Measurements from ENCODE around the gene CYRIA. TPM values are rescaled to one million over a fixed set of nuclear protein-coding genes. Genes with fewer than 3 reads are reported as not detected.

Gene CYRIA
- polyA plus RNA-seq (ENCODE audit: insufficient read length) = 3.3 TPM
- long read RNA-seq, donor 1 = 0 reads
- long read RNA-seq, donor 2, full-length matches to known transcripts = 1 of 1 reads
- long read RNA-seq, donor 2, partial matches to known transcripts = 0 of 1 reads
- long read RNA-seq, donor 2, other reads (novel, unspliced or antisense) = 0 of 1 reads
- long read RNA-seq, donor 3, full-length matches to known transcripts = 1 of 1 reads
- long read RNA-seq, donor 3, partial matches to known transcripts = 0 of 1 reads
- long read RNA-seq, donor 3, other reads (novel, unspliced or antisense) = 0 of 1 reads
- long read RNA-seq, donor 4 = 0 reads
- long read RNA-seq, donor 5, full-length matches to known transcripts = 1 of 1 reads
- long read RNA-seq, donor 5, partial matches to known transcripts = 0 of 1 reads
- long read RNA-seq, donor 5, other reads (novel, unspliced or antisense) = 0 of 1 reads
- long read RNA-seq, donor 6 = 0 reads
- long read RNA-seq, donor 7 = 0 reads
- long read RNA-seq, donor 8, full-length matches to known transcripts = 1 of 1 reads
- long read RNA-seq, donor 8, partial matches to known transcripts = 0 of 1 reads
- long read RNA-seq, donor 8, other reads (novel, unspliced or antisense) = 0 of 1 reads

DNA sequence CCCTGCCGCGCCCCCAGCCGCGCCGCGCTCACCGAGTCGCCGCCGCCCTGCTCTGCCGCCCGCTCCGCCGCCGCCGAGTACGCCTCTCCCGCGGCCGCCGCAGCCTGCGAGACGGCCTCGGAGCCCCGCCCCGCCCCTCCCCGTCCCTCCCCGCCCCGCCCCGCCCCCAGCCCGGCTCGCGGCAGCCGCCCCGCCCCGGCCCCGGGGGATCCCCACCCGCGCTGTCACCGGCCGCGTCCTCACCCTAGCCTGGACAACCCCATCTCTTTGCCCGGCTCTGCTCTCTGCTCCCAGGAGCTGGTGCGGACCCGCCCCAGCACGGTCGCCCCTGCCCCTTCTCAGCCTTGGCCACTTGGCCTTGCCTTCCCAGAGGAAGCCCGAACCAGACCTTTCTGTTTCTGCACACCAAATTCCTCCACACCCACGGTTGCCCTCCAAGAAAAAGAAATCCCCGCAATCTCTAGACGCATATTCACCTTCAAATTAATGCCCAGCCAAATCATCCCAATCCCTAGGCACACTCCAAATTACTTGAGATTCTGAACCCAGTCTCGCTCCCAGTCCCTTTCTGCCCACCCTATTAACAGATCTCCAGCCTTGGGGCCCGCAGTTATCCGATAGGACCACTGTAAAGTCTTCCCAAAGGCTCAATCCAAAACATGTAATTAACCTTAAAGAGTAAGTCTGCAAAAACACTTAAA lies at the start of gene CYRIA:
Gene CYRIA (minus strand): TSS at position 87 of the 701 bp plus-strand sequence. CDS start 77,715 bp downstream, outside the sequence.
- DNase-seq = peak; percentile 37

- no peak for DNase-seq
Measured at GRCh38 chr2:16713011-16713423, 47.4 kb upstream of the CYRIA start.

DNA sequence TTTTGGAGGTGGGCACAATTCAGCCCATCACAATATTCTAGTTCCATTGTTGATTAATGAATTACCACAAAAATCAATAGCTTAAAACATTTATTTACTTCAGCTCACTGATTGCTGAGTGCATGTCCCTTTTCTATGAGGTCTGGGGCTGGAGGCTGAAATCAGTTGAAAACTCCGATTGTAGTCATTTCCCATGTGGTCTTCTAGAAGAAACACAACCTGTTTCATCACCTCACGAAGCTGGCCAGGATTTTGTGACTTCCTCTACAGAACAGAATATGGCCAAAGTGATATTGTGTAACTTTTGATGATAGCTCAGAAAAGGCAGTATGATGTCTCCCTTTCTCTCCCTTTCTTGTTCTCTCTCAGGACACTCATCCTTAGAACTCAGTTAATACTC lies 44.1 kb upstream of the CYRIA start:
- no peak for DNase-seq

DNA sequence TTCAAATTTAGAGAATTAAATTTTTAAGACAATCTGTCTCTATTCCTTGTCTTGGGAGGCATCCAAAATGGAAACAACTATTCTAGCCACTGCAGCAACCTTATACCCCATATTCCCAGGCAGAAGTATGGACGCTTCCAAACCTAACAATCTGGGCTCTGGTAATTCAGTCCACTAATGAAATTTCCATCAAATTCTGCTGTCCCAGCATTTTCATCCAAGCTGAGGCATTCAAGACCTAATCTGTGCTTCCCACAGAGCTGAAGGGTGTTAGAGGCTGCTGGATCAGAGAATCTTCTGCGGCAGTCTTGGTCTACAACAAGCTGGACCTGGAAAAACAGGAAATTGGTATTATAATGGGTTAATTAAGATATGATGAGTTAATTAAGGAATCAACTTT lies 42.5 kb upstream of the CYRIA start:
- DNase-seq = no peak

- DNase-seq = no peak
Measured at GRCh38 chr2:16707014-16707623, 41.5 kb upstream of the CYRIA start.

DNA sequence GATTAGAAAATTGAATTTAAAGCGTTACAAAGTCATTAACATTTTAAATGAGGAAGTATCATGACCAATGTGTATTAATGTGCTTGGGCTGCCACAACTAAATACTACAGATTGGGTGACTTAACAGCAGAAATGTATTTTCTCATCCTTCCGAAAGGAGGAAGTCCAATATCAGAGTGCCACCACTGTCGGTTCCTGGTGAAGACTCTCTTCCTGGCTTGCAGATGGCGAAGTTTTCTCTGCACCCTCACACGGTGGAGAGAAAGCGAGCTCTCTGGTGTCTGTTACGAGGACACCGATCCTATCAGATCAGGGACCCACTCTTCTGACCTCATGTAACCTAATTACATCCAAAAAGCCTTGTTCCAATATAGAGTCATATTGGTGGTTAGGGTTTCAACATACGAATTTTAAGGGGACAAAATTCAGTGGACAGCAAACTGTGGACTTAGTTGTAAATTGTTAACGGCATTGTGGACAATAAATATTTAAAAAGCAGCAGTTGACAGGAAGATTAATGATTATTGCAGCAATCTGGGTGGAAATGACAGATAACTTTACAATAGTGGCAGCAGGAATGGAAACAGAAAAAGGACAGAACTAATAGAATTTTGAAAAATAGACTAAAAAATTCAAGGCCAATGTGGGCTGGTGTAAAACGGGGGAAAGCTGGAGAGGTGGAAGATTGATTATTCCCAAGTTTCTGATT lies 35.1 kb upstream of the CYRIA start:
- DNase-seq = no peak

DNA sequence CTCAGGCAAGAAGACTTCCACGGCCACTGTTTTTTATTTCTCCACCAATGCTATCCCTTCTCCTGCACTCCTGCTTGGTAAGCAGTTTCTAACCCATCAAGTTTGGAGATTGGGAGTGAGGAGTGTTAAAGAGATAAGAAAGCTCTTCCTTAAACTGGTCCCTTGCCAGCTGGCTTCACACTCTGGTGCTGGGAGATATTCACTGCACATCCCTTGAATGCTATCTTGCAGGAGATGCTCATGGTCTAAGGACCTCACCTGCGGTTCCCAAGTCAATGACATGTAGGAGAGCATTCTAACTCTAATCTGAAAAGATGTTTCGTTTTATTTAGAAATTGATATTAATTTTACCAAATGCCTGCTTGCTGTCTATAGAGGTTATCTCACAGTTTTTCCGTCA lies 28.2 kb upstream of the CYRIA start:
- no peak for DNase-seq

- no peak for DNase-seq
Measured at GRCh38 chr2:16691261-16691660, 25.6 kb upstream of the CYRIA start.

DNA sequence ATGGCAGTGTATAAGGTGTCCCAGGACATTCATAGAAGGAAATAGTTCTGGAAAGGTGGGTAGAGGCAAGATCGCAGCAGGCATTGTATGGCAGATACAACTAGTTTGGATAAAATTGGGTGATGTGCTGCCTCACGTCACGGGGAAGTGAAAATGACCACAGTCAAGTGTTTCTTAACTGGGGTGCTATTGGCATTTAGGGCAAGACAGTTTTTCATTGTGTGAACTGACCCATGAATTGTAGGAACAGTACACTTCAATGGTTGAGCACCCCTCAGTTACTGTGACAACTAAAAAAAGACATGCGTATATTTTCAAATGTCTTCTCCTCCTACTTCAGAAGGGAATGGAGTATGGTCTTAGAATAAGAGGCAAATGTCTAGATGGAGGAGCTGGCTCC lies 22.3 kb upstream of the CYRIA start:
- no peak for DNase-seq

GRCh38 chr2:16687222-16687621 lies 21.6 kb upstream of the CYRIA start:
- no peak for DNase-seq

GRCh38 chr2:16686641-16687040 lies 21.0 kb upstream of the CYRIA start:
- DNase-seq = no peak

- no peak for DNase-seq
Measured at GRCh38 chr2:16685340-16685715, 19.7 kb upstream of the CYRIA start.

- no peak for DNase-seq
Measured at GRCh38 chr2:16684676-16685339, 19.2 kb upstream of the CYRIA start.

GRCh38 chr2:16683576-16683975 lies 17.9 kb upstream of the CYRIA start:
- no peak for DNase-seq

GRCh38 chr2:16682431-16683118 lies 16.9 kb upstream of the CYRIA start:
- no peak for DNase-seq

- DNase-seq = no peak
Measured at GRCh38 chr2:16680781-16681180, 15.1 kb upstream of the CYRIA start.

GRCh38 chr2:16680304-16680703 lies 14.7 kb upstream of the CYRIA start:
- DNase-seq = no peak

DNA sequence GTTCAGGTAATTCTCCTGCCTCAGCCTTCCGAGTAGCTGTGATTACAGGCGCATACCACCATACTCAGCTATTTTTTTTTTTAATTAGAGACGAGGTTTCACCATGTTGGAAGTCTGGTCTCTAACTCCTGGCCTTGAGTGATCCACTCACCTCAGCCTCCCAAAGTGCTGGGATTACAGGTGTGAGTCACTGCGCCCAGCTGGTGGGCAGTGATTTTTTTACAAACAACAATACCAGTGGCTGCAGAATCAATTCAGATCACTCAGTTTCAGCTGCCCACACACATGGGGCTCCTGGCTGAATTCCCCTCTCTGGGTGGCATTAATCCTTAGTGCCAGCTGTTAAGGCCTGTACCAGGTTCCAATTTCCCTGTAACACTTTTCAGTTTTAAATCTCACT lies 13.3 kb upstream of the CYRIA start:
- no peak for DNase-seq

DNA sequence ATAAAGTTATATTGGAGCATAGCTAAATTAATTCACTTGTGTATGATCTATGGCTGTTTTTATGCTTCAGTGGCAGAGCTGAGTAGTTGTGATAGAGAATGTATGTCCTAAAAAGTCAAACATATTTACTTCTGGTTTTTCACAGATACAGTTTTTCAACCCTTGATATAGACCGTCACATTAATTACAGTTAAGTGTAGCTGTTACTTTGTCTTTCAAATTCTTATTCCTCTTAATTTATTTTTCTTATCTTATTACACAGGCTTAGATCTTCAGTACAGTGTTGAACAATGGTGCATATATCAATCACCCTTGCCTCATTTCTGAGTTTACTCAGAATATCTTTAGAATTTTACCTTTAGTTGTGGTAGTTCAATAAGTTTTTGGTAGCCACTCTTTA lies 12.2 kb upstream of the CYRIA start:
- no peak for DNase-seq

GRCh38 chr2:16675781-16676180 lies 10.1 kb upstream of the CYRIA start:
- no peak for DNase-seq

DNA sequence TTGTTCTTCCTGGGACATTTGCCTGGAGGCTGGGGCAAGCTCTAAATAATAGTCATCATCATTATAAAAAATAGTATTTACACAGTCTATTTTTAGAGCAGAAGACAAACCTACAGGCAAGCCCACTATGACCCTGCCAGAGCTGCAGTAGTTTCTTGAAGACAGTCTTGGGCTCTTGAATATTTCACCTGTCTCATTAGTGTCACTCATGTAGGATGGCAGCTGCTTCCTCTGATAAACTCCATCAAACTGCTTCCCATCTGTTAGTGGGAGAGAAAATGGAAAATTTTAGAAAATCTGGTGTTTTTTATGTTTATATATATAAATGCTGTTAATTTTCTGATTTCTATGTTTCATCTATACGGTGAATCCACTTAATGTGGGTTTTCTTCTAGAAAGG lies 8.5 kb upstream of the CYRIA start:
- no peak for DNase-seq

Data from left kidney (tissue), 8 donors.